Karpas-422 (cell line): ENCODE data around the gene PER3. TPM values are rescaled to one million over a fixed set of nuclear protein-coding genes. Genes with fewer than 3 reads are reported as not detected.

Experiments
- DNase-seq: peaks from one replicate; pipeline ENCODE4 v3.0.0-alpha.2; 2015
- H2AFZ ChIP-seq: fragments of 200-600 bp; sonication (generic); 2 replicates; pipeline ENCODE4 v1.6.1; 2014; ENCODE audit warnings: antibody characterized with exemption, low read length, mixed read lengths
- H3K27ac ChIP-seq: fragments of 200-600 bp; sonication (generic); 2 replicates; pipeline ENCODE4 v1.5.1; 2014; ENCODE audit warnings: mild to moderate bottlenecking, low read length, moderate library complexity
- H3K27me3 ChIP-seq: fragments of 200-600 bp; sonication (generic); 2 replicates; pipeline ENCODE4 v1.6.1; 2014; ENCODE audit warnings: low read length, mixed read lengths
- H3K36me3 ChIP-seq: fragments of 200-600 bp; sonication (generic); 2 replicates; pipeline ENCODE4 v1.6.1; 2014; ENCODE audit warnings: low read length, mixed read lengths; ENCODE audit not compliant: insufficient read depth
- H3K4me1 ChIP-seq: fragments of 200-600 bp; sonication (generic); 2 replicates; pipeline ENCODE4 v1.6.1; 2014; ENCODE audit warnings: mild to moderate bottlenecking, low read length, mixed read lengths
- H3K4me2 ChIP-seq: fragments of 200-600 bp; sonication (generic); 2 replicates; pipeline ENCODE4 v1.6.1; 2014; ENCODE audit warnings: low read length, low read depth, mild to moderate bottlenecking; ENCODE audit not compliant: poor library complexity, severe bottlenecking
- H3K4me3 ChIP-seq: fragments of 200-600 bp; sonication (generic); 2 replicates; pipeline ENCODE4 v1.5.1; 2014; ENCODE audit warnings: mild to moderate bottlenecking, antibody characterized with exemption, low read length, mixed read lengths
- H3K79me2 ChIP-seq: fragments of 200-600 bp; sonication (generic); 2 replicates; pipeline ENCODE4 v1.6.1; 2014; ENCODE audit warnings: mild to moderate bottlenecking, low read length, mixed read lengths
- H3K9ac ChIP-seq: fragments of 200-600 bp; sonication (generic); 2 replicates; pipeline ENCODE4 v1.6.0; 2014; ENCODE audit warnings: low read length
- H3K9me2 ChIP-seq: fragments of 200-600 bp; sonication (generic), shearing (Covaris generic); replicated peaks from 2 replicates; pipeline ENCODE4 v1.6.0; 2014; ENCODE audit warnings: mild to moderate bottlenecking, low read length, moderate library complexity; ENCODE audit not compliant: insufficient read depth
- H3K9me3 ChIP-seq: fragments of 300-700, 200-600 bp; sonication (generic); 2 replicates; pipeline ENCODE4 v1.6.1; 2014; ENCODE audit warnings: low read length, mixed read lengths
- H4K20me1 ChIP-seq: fragments of 200-600 bp; sonication (generic); 2 replicates; pipeline ENCODE4 v1.6.1; 2014; ENCODE audit warnings: mild to moderate bottlenecking, antibody characterized with exemption, low read length, low read depth; ENCODE audit not compliant: insufficient read depth
- total RNA-seq: library from RNA; depleted of rRNA; stranded (reverse); fragments of >200 nt; shearing (Covaris generic); gene quantifications from 2 replicates; pipeline ENCODE4 v1.2.3, GENCODE V29; 2014; ENCODE audit warnings: low replicate concordance

Gene PER3
- total RNA-seq, 1 experiment from 2014 or later: 3.5 TPM

DNA sequence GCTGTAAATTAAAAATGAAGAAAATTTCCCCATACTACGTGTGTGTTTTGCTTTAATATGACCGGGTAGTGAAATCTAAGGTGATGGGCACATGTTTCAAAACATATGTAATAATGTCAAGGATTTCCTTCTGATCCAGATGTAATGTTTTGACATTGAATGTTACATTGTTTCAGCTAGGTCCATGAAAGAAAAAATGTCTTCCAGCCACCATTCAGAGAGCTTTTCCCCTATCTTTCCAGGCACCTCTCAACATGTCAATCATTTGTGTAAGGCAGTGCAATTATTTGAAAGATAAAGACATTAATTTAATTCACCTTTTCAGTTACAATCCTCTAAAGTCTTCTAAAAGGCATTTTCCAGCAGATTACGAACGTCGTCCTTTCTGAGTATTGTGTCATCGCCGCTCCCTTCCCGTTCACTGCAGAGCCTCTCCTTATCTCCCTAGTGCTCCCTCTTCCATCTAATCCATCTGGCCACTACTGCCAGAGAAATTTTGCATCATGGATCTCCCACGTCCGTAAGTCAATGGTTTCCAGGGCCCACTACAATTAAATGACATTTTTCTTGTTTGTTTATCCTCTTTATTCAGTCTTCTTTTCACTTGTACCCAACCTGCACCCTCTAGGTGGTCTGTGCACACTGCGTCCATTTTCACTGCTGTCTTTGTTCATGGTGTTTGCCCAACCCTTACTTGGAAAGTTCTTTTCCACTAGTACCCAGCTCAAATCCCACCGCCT lies 14.2 kb upstream of the PER3 start:
- Histone ChIP-seq H3K79me2 (peaks cover 34% of the 10 kb centered on the region), H3K4me2 (peak overlapping the region; percentile 79), H2AFZ (no peak overlapping the region), H3K36me3 (no peaks in the 10 kb centered on the region; the same call in 1 of the 2 replicates), H3K9me2 (no peaks in the 10 kb centered on the region), H3K4me3 (0 out of 2 replicates have a peak overlapping the region, but pooled peaks have one; percentile 99), H3K4me1 (peaks cover 18% of the 10 kb centered on the region), H4K20me1 (peaks cover 8% of the 10 kb centered on the region), H3K27ac (no peak overlapping the region), H3K27me3 (no peaks in the 10 kb centered on the region), H3K9me3 (no peaks in the 10 kb centered on the region), H3K9ac (no peak overlapping the region)
- no peak for DNase-seq

DNA sequence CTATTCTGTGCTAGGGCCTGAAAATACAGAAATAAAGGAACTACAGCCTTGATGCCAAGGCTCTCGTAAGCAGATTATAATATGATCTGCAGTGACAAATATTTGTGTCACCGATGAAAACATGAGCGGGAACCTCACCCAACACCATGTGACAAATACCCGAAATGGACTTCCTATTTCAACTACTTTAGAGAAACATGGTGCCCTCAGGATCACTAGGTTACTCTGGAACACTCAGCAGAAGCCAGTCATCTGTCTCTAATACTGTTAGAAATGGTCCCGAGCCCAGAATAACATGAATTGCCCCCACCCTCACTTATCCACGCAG lies 13.5 kb upstream of the PER3 start:
- Histone ChIP-seq H3K27me3 (no peaks in the 10 kb centered on the region), H4K20me1 (peaks cover 8% of the 10 kb centered on the region), H3K9me2 (no peaks in the 10 kb centered on the region), H3K36me3 (no peaks in the 10 kb centered on the region; the same call in 1 of the 2 replicates), H3K9me3 (no peaks in the 10 kb centered on the region), H3K4me3 (peak overlapping the region; percentile 99), H3K4me2 (peak overlapping the region; percentile 79), H3K4me1 (peaks cover 18% of the 10 kb centered on the region), H2AFZ (peak overlapping the region; percentile 98), H3K79me2 (peaks cover 39% of the 10 kb centered on the region), H3K9ac (peak overlapping the region; percentile 70), H3K27ac (no peak overlapping the region)
- no peak for DNase-seq

DNA sequence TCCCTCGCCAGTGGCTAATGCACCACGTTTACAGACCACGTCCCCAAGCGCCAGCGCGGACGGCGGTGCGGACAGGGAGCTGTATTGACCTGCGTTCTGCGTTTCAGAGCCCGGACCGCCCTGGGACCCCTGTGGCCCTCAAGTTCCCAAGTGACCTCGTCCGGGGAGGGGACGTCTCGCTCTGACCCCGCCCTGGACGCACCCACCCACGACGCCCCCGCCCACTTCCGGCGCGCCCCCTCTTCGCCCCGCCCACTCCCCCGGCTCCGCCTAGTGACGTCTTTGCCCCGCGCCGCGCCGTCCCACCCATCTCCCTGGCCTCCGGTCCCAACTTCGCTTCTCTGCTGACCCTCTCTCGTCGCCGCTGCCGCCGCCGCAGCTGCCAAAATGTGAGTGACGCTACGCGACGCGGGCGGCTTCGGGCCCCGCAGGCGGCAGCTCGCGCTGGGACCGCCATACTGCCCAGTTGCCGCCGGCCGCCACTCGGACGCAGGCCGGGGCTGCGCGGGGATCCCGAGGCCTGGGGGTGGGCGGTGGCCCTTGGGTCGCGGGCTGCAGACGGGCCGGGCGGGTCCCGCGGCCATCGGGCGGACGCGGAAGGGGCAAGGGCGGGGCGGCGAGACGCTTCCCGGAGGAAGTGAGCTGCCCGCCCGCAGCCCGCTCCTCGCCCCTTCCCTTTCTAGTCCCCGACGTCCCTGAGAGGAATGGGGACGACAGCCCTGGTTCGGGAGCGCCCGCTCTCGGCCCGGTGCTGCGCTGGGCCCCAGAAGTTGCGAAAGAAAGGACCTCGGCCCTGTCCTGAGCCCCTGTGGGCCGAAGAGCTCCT lies 12.9 kb upstream of the PER3 start, which contains the start of gene VAMP3:
TSS of gene VAMP3 (plus strand) at position 300 of the 826 bp plus-strand sequence. CDS start at position 388, 88 bp downstream.
- Histone ChIP-seq H3K36me3 (no peaks in the 10 kb centered on the region; the same call in 1 of the 2 replicates), H3K4me2 (peak within 1 kb of the TSS; percentile 79), H3K27me3 (no peaks in the 10 kb centered on the region), H3K9me3 (no peaks in the 10 kb centered on the region), H3K4me3 (peak within 1 kb of the TSS; percentile 99), H3K9ac (peak within 1 kb of the TSS; percentile 94), H3K79me2 (peaks cover 43% of the 10 kb centered on the region), H2AFZ (peak within 1 kb of the TSS; percentile 98), H3K27ac (no peak within 1 kb of the TSS), H4K20me1 (peaks cover 8% of the 10 kb centered on the region), H3K4me1 (peaks cover 18% of the 10 kb centered on the region), H3K9me2 (no peaks in the 10 kb centered on the region)
- DNase-seq: peak; percentile 93

GRCh38 chr1:7771823-7772299 lies 12.2 kb upstream of the PER3 start:
- H3K4me1 ChIP-seq: peaks cover 18% of the 10 kb centered on the region
- H3K4me3 ChIP-seq: peak overlapping the region; percentile 99
- H3K27ac ChIP-seq: no peak overlapping the region
- H3K9me3 ChIP-seq: no peaks in the 10 kb centered on the region
- no peaks in the 10 kb centered on the region for H3K9me2 ChIP-seq
- peak overlapping the region; percentile 79 for H3K4me2 ChIP-seq
- peaks cover 43% of the 10 kb centered on the region for H3K79me2 ChIP-seq
- no peaks in the 10 kb centered on the region for H3K27me3 ChIP-seq
- H3K36me3 ChIP-seq: no peaks in the 10 kb centered on the region; the same call in 1 of the 2 replicates
- DNase-seq: no peak
- 0 out of 2 replicates have a peak overlapping the region, but pooled peaks have one; percentile 42 for H2AFZ ChIP-seq
- peaks cover 8% of the 10 kb centered on the region for H4K20me1 ChIP-seq
- peak overlapping the region; percentile 94 for H3K9ac ChIP-seq

DNA sequence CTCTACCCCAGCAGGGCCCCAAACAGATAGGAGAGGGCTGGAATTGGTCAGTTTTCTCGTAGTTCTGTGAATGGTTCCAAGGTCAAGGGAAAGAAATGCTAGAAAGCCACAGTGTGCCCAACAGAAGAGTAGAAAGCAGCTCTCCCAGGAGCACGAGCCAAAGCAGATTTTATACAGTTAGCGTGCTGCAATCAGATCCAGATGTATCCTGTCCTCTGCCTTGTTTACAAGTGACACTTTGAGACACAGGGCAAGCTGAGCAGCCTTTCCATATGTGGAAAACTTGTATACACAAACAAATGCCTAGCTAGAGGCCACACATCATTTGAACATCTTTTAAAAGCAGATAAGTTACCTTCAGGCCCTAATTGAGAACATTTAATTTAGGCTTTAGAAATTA lies 6.5 kb upstream of the PER3 start:
- Histone ChIP-seq H3K27ac (no peak overlapping the region), H2AFZ (no peak overlapping the region), H3K79me2 (peaks cover 31% of the 10 kb centered on the region), H3K36me3 (peaks cover 11% of the 10 kb centered on the region), H3K4me3 (no peak overlapping the region), H3K27me3 (no peaks in the 10 kb centered on the region), H4K20me1 (no peaks in the 10 kb centered on the region; the same call in 1 of the 2 replicates), H3K9me2 (no peaks in the 10 kb centered on the region), H3K4me1 (peaks cover 3% of the 10 kb centered on the region; the same call in 1 of the 2 replicates), H3K9me3 (no peaks in the 10 kb centered on the region), H3K9ac (no peak overlapping the region), H3K4me2 (no peak overlapping the region)
- DNase-seq: peak; percentile 6

GRCh38 chr1:7778133-7778628 lies 5.9 kb upstream of the PER3 start:
- DNase-seq: no peak
- H3K9ac ChIP-seq: no peak overlapping the region
- peaks cover 25% of the 10 kb centered on the region for H3K79me2 ChIP-seq
- no peak overlapping the region for H2AFZ ChIP-seq
- H3K9me3 ChIP-seq: no peaks in the 10 kb centered on the region
- no peaks in the 10 kb centered on the region; the same call in 1 of the 2 replicates for H4K20me1 ChIP-seq
- H3K4me3 ChIP-seq: no peak overlapping the region
- no peaks in the 10 kb centered on the region for H3K27me3 ChIP-seq
- no peak overlapping the region for H3K27ac ChIP-seq
- no peaks in the 10 kb centered on the region for H3K9me2 ChIP-seq
- no peak overlapping the region for H3K4me2 ChIP-seq
- peaks cover 11% of the 10 kb centered on the region for H3K36me3 ChIP-seq
- peaks cover 6% of the 10 kb centered on the region for H3K4me1 ChIP-seq

- Histone ChIP-seq H3K9ac (no peak overlapping the region), H3K79me2 (0 out of 2 replicates have a peak, but pooled peaks cover under 1% of the 10 kb centered on the region), H3K4me1 (peaks cover 8% of the 10 kb centered on the region), H4K20me1 (no peaks in the 10 kb centered on the region), H3K27ac (no peak overlapping the region), H3K9me2 (no peaks in the 10 kb centered on the region), H2AFZ (no peak overlapping the region), H3K36me3 (peaks cover 11% of the 10 kb centered on the region; the same call in 1 of the 2 replicates), H3K4me2 (no peak overlapping the region), H3K4me3 (no peak overlapping the region), H3K9me3 (no peaks in the 10 kb centered on the region), H3K27me3 (no peaks in the 10 kb centered on the region)
- peak; percentile 31 for DNase-seq
Measured at GRCh38 chr1:7780976-7781375, 3.1 kb upstream of the PER3 start.

DNA sequence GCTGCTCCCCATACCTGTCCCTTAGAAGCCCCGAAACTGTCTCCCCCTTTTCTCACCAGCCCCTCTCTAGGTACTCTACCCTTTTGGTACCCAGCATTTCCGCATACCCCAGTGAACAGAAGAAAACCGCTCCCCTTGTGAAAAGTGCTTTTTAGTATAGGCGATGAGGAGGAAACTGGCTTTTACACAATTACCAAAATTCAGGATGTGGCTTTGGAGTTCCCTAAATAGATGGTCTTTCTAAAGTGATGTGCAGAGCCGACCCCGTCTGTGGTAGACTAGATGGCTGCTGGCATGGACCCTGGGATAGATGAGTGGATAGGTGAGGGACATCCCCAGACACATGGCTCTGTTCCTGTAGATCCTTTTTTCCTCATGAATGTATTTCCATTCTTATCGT lies 2.6 kb upstream of the PER3 start:
- peak; percentile 36 for DNase-seq
- H3K36me3 ChIP-seq: peaks cover 11% of the 10 kb centered on the region; the same call in 1 of the 2 replicates
- no peaks in the 10 kb centered on the region for H3K27me3 ChIP-seq
- H3K4me2 ChIP-seq: no peak overlapping the region
- no peak overlapping the region for H3K9ac ChIP-seq
- no peaks in the 10 kb centered on the region for H4K20me1 ChIP-seq
- no peak overlapping the region for H2AFZ ChIP-seq
- H3K4me1 ChIP-seq: peaks cover 8% of the 10 kb centered on the region
- no peaks in the 10 kb centered on the region for H3K9me3 ChIP-seq
- H3K4me3 ChIP-seq: no peak overlapping the region
- H3K9me2 ChIP-seq: no peaks in the 10 kb centered on the region
- H3K27ac ChIP-seq: no peak overlapping the region
- H3K79me2 ChIP-seq: no peaks in the 10 kb centered on the region
